SK-N-SH (cell line): ENCODE measurements around the gene PDE6D. TPM values are rescaled to one million over a fixed set of nuclear protein-coding genes. Genes with fewer than 3 reads are reported as not detected.

Source experiments
- CTCF ChIA-PET: fragments of 300-600, 350-600 bp; formaldehyde crosslinking; extraction: SDS; loops from one replicate; lab custom pipeline; 2021; lab: Yijun Ruan, JAX
- POLR2A ChIA-PET: fragments of 350-600 bp; sonication (Branson Sonifier 250); formaldehyde crosslinking; extraction: SDS; loops from one replicate; lab custom pipeline; 2020; ENCODE audit warnings: antibody characterized with exemption, inconsistent platforms; lab: Yijun Ruan, JAX
- DNase-seq: peaks from one replicate; pipeline ENCODE4 v3.0.0; 2012
- H2AFZ ChIP-seq: fragments of 200-600 bp; sonication (generic); 2 replicates; pipeline ENCODE4 v1.8.1; 2016; ENCODE audit warnings: antibody characterized with exemption, mild to moderate bottlenecking, low read depth
- H3F3A ChIP-seq: fragments of 200-600 bp; sonication (generic); replicated peaks from 2 replicates; pipeline ENCODE3; 2016; ENCODE audit warnings: antibody characterized with exemption, mild to moderate bottlenecking; ENCODE audit not compliant: insufficient read depth
- H3K27ac ChIP-seq, 2 experiments: fragments of 200-500 bp in 1 of 2; fragments of 200-600 bp in 1 of 2; sonication (Bioruptor generic) in 1 of 2; sonication (generic), shearing (Covaris generic) in 1 of 2; 2 replicates each; pipeline versions ENCODE4 v1.5.1 to v1.6.1; 2014 to 2016; ENCODE audit warnings: low read depth in 2 of 2, inconsistent platforms in 1 of 2, low read length in 1 of 2, mild to moderate bottlenecking in 1 of 2, mixed read lengths in 1 of 2
- H3K27me3 ChIP-seq: fragments of 200-600 bp; sonication (generic), shearing (Covaris generic); 2 replicates; pipeline ENCODE4 v1.6.1; 2016; ENCODE audit warnings: mixed run types; ENCODE audit not compliant: insufficient read depth
- H3K36me3 ChIP-seq, 2 experiments: fragments of 200-500 bp in 1 of 2; fragments of 200-600 bp in 1 of 2; sonication (Bioruptor generic) in 1 of 2; sonication (generic) in 1 of 2; replicated peaks in 1 of 2; 2 replicates each; pipeline versions ENCODE3 to v1.5.1; 2014 to 2016; ENCODE audit warnings: low read length in 1 of 2, mild to moderate bottlenecking in 1 of 2; ENCODE audit not compliant: insufficient read depth in 2 of 2, control insufficient read depth in 1 of 2
- H3K4me1 ChIP-seq, 2 experiments: fragments of 200-500 bp in 1 of 2; fragments of 200-600 bp in 1 of 2; sonication (Bioruptor generic) in 1 of 2; sonication (generic), shearing (Covaris generic) in 1 of 2; 2 replicates each; pipeline versions ENCODE4 v1.5.1 to v1.6.1; 2014 to 2016; ENCODE audit warnings: low read depth in 1 of 2, low read length in 1 of 2, mixed run types in 1 of 2; ENCODE audit not compliant: insufficient read depth in 2 of 2, control insufficient read depth in 1 of 2
- H3K4me2 ChIP-seq: fragments of 200-600 bp; sonication (generic), shearing (Covaris generic); 2 replicates; pipeline ENCODE4 v1.6.1; 2017; ENCODE audit warnings: mixed run types
- H3K4me3 ChIP-seq, 2 experiments: fragments of 200-500 bp in 1 of 2; fragments of 200-600 bp in 1 of 2; sonication (Bioruptor generic) in 1 of 2; sonication (generic), shearing (Covaris generic) in 1 of 2; 2 replicates each; pipeline versions ENCODE4 v1.5.1 to v1.8.1; 2014 to 2016; ENCODE audit warnings: low read depth in 2 of 2, inconsistent platforms in 1 of 2, low read length in 1 of 2, mild to moderate bottlenecking in 1 of 2, mixed read lengths in 1 of 2, moderate library complexity in 1 of 2
- H3K79me2 ChIP-seq: fragments of 200-600 bp; sonication (generic); 2 replicates; pipeline ENCODE4 v1.8.1; 2017; ENCODE audit warnings: mild to moderate bottlenecking; ENCODE audit not compliant: insufficient read depth
- H3K9ac ChIP-seq: fragments of 200-600 bp; sonication (generic); 2 replicates; pipeline ENCODE4 v1.6.1; 2017; ENCODE audit warnings: mixed run types
- H3K9me2 ChIP-seq: fragments of 200-600 bp; sonication (generic); 2 replicates; pipeline ENCODE4 v1.6.1; 2017; ENCODE audit warnings: mixed run types
- H3K9me3 ChIP-seq: fragments of 200-600 bp; sonication (generic); 2 replicates; pipeline ENCODE4 v1.6.1; 2017; ENCODE audit warnings: mixed run types, mild to moderate bottlenecking, moderate library complexity
- H4K20me1 ChIP-seq: fragments of 200-600 bp; sonication (generic); 2 replicates; pipeline ENCODE4 v1.6.1; 2017; ENCODE audit warnings: mild to moderate bottlenecking, mixed run types; ENCODE audit not compliant: insufficient read depth
- ELF1 ChIP-seq: IDR thresholded peaks from 2 replicates; pipeline ENCODE4 v1.4.0; 2012
- EP300 ChIP-seq, 2 experiments: IDR thresholded peaks; 2 replicates each; pipeline versions ENCODE4 v1.4.0 to v1.6.1; 2012; ENCODE audit warnings: borderline replicate concordance in 1 of 2, low read depth in 1 of 2, low read length in 1 of 2
- MEF2A ChIP-seq: IDR thresholded peaks from 2 replicates; pipeline ENCODE4 v1.4.0; 2012; ENCODE audit warnings: low read depth, borderline replicate concordance
- PBX3 ChIP-seq: IDR thresholded peaks from 2 replicates; pipeline ENCODE4; 2012
- RAD21 ChIP-seq: IDR thresholded peaks from 2 replicates; pipeline ENCODE4 v1.6.1; 2012; ENCODE audit warnings: mild to moderate bottlenecking, low read length
- RCOR1 ChIP-seq: fragments of 150-350 bp; IDR thresholded peaks from 2 replicates; pipeline ENCODE4 v1.6.1; 2017; ENCODE audit warnings: antibody characterized with exemption, low read length
- RFX5 ChIP-seq: IDR thresholded peaks from 2 replicates; pipeline ENCODE4 v1.6.1; 2012; ENCODE audit warnings: mild to moderate bottlenecking, improper control_type of control experiment, low read length
- SMC3 ChIP-seq: IDR thresholded peaks from 2 replicates; pipeline ENCODE4 v1.6.1; 2012; ENCODE audit warnings: low read depth, low read length, improper control_type of control experiment
- YY1 ChIP-seq: IDR thresholded peaks from 2 replicates; pipeline ENCODE4 v1.4.0; 2012; ENCODE audit warnings: low read depth, mild to moderate bottlenecking
- WGBS: methylation state at CpG from one replicate; pipeline ENCODE4 v1.1.6; 2017; ENCODE audit warnings: low lambda C conversion rate; 5-methylcytosine and 5-hydroxymethylcytosine counted together
- polyA plus RNA-seq, 3 experiments: library from polyadenylated mRNA; depleted of rRNA; stranded (reverse); fragments of >200 nt; gene quantifications; 2 replicates each; pipeline ENCODE4 v1.2.3, GENCODE V29; 2012
- TF ChIP-seq, protein P1 (sequence below): fragments of 150-350 bp; IDR thresholded peaks from 2 replicates; pipeline ENCODE4 v1.6.1; 2016; ENCODE audit warnings: mild to moderate bottlenecking, low read depth, low read length
- TF ChIP-seq, protein P2 (sequence below): IDR thresholded peaks from 2 replicates; pipeline ENCODE4 v1.4.0; 2012; ENCODE audit warnings: low read depth, borderline replicate concordance
- TF ChIP-seq, protein P3 (sequence below): fragments of 200-600 bp; sonication (generic); IDR thresholded peaks from 2 replicates; pipeline ENCODE4 v1.6.1; 2017; ENCODE audit warnings: antibody characterized with exemption, mild to moderate bottlenecking, moderate library complexity
- TF ChIP-seq, protein P4 (sequence below): IDR thresholded peaks from 2 replicates; pipeline ENCODE4 v1.4.0; 2012; ENCODE audit warnings: low read depth, borderline replicate concordance
- TF ChIP-seq, protein P5 (sequence below): IDR thresholded peaks from 2 replicates; pipeline ENCODE4 v1.4.0; 2012; ENCODE audit warnings: low read depth

Gene PDE6D
- polyA plus RNA-seq, 1 of the 3 experiments (the other 2 are of a cell fraction): 33.9 TPM

DNA sequence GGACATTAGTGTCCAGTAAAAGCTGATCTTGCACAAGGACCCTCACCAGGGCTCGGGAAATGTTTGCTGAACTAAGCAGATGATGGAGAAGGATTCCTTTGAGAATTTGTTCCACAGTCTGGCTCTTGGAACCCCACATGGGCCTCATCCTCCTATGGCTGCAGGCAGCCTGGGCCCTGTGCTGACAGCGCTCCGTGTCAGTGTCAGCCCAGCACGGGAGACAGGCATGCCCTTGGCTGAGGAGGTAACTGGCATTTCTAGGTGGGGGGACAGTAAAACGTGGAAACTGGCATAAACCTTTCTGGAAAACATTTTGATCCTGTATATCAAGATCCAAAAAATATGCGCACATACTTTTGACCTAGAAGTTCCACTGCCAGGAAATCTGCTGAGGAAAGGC, 62.3 kb downstream of the PDE6D start:
- ChIA-PET CTCF (interaction anchor here (0.5 to 34.6 kb wide), 3 partner anchors 9 to 72 kb away, joined by 3 to 1218 read pairs (median 4); no protein-coding TSS in a partner anchor), POLR2A (no interaction called here)
- no peak overlapping the region for H2AFZ ChIP-seq
- no peak for TF ChIP-seq PBX3
- TF ChIP-seq SMC3: no peak
- TF ChIP-seq, protein P1, sequence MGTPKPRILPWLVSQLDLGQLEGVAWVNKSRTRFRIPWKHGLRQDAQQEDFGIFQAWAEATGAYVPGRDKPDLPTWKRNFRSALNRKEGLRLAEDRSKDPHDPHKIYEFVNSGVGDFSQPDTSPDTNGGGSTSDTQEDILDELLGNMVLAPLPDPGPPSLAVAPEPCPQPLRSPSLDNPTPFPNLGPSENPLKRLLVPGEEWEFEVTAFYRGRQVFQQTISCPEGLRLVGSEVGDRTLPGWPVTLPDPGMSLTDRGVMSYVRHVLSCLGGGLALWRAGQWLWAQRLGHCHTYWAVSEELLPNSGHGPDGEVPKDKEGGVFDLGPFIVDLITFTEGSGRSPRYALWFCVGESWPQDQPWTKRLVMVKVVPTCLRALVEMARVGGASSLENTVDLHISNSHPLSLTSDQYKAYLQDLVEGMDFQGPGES: no peak
- TF ChIP-seq, protein P2, sequence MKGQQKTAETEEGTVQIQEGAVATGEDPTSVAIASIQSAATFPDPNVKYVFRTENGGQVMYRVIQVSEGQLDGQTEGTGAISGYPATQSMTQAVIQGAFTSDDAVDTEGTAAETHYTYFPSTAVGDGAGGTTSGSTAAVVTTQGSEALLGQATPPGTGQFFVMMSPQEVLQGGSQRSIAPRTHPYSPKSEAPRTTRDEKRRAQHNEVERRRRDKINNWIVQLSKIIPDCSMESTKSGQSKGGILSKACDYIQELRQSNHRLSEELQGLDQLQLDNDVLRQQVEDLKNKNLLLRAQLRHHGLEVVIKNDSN: no peak
- TF ChIP-seq RAD21: no peak
- no peak for TF ChIP-seq RCOR1
- no peak for TF ChIP-seq YY1
- no peak for TF ChIP-seq MEF2A
- TF ChIP-seq, protein P3, sequence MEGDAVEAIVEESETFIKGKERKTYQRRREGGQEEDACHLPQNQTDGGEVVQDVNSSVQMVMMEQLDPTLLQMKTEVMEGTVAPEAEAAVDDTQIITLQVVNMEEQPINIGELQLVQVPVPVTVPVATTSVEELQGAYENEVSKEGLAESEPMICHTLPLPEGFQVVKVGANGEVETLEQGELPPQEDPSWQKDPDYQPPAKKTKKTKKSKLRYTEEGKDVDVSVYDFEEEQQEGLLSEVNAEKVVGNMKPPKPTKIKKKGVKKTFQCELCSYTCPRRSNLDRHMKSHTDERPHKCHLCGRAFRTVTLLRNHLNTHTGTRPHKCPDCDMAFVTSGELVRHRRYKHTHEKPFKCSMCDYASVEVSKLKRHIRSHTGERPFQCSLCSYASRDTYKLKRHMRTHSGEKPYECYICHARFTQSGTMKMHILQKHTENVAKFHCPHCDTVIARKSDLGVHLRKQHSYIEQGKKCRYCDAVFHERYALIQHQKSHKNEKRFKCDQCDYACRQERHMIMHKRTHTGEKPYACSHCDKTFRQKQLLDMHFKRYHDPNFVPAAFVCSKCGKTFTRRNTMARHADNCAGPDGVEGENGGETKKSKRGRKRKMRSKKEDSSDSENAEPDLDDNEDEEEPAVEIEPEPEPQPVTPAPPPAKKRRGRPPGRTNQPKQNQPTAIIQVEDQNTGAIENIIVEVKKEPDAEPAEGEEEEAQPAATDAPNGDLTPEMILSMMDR: no peak
- no peak for TF ChIP-seq ELF1
- TF ChIP-seq, protein P4, sequence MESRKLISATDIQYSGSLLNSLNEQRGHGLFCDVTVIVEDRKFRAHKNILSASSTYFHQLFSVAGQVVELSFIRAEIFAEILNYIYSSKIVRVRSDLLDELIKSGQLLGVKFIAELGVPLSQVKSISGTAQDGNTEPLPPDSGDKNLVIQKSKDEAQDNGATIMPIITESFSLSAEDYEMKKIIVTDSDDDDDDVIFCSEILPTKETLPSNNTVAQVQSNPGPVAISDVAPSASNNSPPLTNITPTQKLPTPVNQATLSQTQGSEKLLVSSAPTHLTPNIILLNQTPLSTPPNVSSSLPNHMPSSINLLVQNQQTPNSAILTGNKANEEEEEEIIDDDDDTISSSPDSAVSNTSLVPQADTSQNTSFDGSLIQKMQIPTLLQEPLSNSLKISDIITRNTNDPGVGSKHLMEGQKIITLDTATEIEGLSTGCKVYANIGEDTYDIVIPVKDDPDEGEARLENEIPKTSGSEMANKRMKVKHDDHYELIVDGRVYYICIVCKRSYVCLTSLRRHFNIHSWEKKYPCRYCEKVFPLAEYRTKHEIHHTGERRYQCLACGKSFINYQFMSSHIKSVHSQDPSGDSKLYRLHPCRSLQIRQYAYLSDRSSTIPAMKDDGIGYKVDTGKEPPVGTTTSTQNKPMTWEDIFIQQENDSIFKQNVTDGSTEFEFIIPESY: no peak
- no peak for TF ChIP-seq EP300 (IDR thresholded peaks at IDR 0.05; ENCODE audit: borderline replicate concordance in 1 of 2, low read depth in 1 of 2, low read length in 1 of 2)
- no peak for TF ChIP-seq RFX5
- TF ChIP-seq, protein P5, sequence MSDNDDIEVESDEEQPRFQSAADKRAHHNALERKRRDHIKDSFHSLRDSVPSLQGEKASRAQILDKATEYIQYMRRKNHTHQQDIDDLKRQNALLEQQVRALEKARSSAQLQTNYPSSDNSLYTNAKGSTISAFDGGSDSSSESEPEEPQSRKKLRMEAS: no peak
- TF ChIP-seq, all 33 proteins: peak for 0
- Histone ChIP-seq H3K9me2 (no peaks in the 10 kb centered on the region), H3K9me3 (no peaks in the 10 kb centered on the region), H3K27ac (no peak overlapping the region), H3K36me3 (no peaks in the 10 kb centered on the region), H3K4me3 (no peak overlapping the region), H4K20me1 (peaks cover 12% of the 10 kb centered on the region), H3F3A (peaks cover 9% of the 10 kb centered on the region), H3K79me2 (no peaks in the 10 kb centered on the region), H3K4me1 (peaks cover 5 to 12% of the 10 kb centered on the region in 2 experiments; a peak in 2 of 4 replicates), H3K4me2 (no peak overlapping the region), H3K27me3 (no peaks in the 10 kb centered on the region), H3K9ac (no peak overlapping the region)
- no peak for DNase-seq
- WGBS: 91% methylated on average over 6 of the region's 6 CpGs
